GM18511 (cell line): Measurements from ENCODE around the gene CCDC15.
"Not testable (repeated sequence)": the region's sequence is repeated elsewhere in the genome, so short reads cannot be mapped to it uniquely, and the experiment has no call there.

ENCODE experiments used
- ATAC-seq: cut with Tn5 transposase; IDR thresholded peaks from one replicate; pipeline ENCODE4 v1.9.1; 2021; ENCODE audit warnings: mild to moderate bottlenecking, moderate library complexity; ENCODE audit not compliant: unreplicated experiment

The CCDC15 gene

DNA sequence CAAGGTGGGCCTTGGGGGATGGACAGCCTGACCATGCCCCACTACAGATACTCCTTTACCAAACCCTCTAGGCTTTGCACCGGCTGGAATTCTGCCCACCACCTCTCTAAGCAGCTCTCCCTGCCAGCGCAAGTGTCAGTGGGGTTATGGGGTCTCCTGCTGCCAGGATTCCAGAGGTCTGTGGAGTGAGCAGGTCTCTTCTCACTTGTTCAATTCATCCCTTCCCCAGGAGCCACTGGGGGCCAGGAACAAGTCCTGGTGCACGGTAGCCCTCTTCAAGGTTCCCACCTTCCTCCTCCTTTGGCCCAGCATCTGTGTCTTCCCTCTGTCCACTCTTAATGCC is 30.5 kb downstream of the CCDC15 start:
- no peak for ATAC-seq

DNA sequence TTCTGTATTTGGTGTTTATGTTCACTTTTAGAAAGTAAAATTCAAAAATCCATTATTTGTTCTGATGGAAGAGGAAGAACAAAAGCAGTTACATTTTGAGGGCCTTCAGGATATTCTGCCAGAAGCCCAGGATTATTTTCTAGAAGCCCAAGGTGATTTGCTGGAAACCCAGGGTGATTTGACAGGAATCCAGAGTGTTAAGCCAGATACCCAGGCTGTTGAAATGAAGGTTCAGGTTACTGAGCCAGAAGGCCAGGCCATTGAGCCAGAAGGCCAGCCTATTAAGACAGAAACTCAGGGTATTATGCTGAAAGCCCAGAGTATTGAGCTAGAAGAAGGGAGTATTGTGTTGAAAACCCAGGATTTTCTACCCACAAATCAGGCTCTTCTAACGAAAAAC is 33.1 kb downstream of the CCDC15 start:
- ATAC-seq, result no peak

DNA sequence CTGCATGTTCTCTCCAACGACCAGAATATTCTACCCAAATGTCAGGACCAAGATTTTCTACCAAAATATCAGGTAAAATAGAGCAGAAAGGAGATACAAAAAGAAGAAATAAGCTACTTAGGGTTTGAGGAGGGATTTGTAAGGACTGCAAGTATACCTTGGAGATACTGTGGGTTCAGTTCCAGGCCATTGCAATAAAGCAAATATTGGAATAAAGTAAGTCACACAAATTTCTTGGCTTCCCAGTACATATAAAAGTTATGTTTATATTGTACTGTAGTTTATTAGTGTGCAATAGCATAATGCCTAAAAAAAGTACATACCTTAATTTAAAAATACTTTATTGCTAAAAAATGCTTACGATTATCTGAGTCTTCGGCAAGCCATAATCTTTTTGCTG is 34.1 kb downstream of the CCDC15 start:
- no peak for ATAC-seq

DNA sequence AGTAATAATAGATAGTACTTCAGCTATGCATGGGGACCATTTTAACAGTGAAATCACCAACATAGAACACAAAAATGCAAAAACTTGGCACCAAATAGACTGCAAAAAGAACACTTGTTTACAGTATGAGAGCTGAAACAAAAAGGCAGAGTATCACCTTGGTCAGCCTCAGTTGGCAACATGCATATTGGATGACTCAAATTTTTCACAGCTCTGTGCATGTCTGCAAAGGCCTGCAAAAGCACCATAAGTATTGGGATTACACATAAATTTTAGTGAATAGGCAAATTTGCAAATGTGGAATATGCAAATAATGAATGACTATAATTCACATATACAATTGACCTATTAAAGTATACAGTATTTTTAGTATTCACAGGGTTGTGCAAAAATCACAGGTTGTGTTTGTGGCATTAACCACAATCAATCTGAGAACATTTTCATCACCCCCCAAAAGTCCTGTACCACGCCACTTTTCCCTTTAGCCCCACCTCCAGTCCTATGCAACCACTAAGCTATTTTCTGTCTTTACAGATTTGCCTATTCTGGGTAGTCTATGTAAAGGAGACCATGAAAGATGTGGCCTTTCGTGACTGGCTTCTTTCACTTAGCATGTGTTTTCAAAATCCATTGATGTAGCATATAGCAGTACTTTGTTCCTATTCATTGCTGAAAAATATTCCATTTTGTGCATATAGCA is 47.2 kb downstream of the CCDC15 start:
- no peak for ATAC-seq

DNA sequence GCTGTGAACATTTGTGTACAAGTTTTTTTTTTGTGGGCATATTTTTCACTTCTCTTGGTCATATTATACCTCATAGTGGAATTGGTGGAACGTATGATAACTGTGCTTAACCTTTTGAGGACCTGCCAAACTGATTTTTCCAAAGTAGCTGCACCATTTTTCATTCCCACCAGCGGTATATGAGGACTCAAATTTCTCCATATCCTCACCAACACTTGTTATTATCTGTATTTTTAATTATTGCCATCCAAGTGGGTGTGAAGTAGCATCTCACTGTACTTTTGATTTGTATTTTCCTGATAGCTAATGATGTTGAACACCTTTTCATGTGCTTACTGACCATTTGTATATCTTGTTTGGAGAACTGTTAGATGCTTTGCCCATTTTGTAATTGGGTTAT is 47.8 kb downstream of the CCDC15 start:
- no peak for ATAC-seq

DNA sequence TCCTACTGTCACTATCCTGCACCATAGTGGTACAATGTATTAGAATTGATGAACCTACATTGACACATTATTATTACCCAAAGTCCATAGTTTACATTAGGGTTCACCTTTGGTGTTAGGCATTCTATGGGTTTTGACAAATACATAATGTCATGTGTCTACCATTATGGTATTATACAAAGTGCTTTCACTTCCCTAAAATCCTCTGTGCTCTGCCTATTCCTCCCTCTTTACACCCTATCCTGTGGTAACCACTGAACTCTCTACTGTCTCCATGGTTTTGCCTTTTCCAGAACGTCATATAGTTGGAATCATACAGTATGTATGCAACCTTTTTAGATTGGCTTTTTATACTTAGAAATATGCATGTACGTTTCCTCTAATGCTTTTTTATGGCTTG is 51.5 kb downstream of the CCDC15 start:
- no peak for ATAC-seq

DNA sequence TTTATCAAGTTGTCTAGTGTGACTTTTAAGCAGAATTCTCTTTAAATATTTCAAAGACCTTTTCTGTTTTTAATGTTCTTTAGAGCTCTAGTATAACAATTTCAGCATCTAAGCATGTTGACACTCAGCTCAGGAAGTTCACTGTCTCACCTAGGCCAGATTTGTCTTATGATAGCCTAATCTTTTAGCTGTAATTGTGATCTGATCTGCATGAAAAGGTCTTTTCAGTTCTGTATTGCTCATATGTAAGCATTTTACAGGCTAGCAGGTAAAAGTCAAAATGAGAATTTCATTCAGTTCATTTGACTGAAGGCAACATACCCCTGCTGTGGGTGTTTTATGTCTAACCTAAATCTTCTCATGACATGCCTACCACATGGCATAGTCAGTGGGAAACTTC is 62.4 kb downstream of the CCDC15 start:
- ATAC-seq, result no peak

DNA sequence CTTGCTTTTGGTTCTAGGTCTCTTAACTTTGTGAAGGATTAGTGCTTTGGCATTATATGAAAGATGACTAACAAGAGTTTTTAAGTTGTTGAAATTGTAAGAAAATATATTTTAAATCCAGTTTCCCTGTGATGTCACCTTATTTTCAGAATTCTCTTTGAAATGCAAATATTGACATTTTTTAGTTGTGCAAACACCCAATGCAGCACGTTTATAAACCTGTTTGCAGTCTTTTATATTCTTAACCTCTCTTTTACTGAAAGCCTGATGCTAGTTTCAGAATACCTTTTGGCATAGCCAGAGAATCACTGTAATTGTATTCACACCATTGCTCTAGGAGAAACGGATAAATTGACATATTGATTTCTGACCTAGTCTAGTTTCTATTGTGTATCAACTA is 66.3 kb downstream of the CCDC15 start:
- no peak for ATAC-seq

DNA sequence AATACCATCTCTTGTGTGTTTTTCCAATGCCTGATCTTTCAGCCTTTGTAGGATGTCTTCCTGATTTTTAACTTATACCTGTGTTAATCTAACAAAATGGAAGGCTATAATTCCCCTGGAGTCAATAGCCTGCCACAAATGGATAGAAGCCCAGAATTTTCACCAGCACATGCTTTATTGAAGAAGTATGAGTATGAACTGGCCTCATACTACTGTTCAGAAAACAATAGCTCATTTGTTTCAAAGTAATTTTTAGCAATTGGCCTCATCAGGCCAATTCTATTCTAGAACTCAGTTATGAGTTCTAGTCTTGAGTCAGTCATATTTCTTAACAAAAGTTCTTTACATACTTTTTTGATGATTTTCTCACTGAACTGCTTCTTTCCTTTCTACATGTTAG is 68.5 kb downstream of the CCDC15 start:
- ATAC-seq, result no peak

DNA sequence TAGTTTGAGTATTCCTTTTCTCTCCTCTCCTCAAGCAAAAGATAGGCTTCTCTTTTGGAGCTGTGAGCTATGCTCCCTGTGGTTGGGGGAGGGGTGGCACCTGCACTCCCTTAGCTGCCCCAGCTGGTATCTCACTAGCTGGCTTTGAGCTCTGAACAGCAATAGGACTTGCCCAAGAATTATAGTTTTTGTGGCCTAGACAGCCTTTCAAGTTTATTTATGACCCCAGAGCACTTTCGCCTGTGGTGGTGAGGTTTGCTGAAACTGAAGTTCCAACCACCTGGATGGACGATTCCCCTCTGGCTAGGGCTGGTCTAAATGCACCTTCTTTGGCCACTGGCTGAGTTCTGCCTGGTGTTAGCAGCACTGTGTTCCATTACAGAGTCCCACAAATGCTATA is 72.0 kb downstream of the CCDC15 start:
- ATAC-seq, result no peak

DNA sequence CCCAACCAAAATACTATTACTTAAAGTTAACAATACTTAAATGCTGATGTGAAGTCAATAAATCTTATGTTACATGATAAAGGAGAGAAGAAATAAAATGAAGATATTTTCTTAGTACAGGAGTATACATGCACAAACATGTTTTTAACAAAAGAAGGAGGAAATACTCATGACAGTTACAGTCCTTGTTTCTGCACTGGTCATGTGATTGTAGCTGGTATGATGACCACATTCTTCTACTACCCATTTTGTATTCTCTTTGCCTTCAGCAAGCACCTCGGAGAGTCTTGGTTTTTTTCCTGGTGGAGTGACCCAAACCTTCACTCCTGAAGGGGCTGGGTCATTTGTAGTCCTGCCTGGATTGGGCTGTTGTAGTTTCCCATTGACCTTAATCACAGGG is 75.4 kb downstream of the CCDC15 start:
- ATAC-seq, result not testable (repeated sequence)

DNA sequence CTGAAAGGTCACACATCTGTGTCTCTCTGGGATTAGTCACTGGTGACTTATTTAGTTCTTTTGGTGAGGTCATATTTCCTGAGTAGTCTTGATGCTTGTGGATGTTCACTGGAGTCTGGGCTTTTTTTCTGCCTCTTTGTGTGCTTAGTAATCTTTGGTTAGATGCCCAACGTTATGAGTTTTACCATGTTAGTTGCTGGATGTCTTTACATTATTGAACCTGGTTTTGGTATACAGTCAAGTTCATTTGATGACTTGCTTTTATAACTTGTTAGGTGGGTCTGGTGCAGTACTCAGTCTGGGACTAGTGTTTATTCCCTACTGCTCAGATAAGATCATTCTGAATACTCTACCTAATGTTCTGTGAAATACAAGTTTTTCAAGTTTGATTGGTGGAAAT is 82.9 kb downstream of the CCDC15 start:
- no peak for ATAC-seq

DNA sequence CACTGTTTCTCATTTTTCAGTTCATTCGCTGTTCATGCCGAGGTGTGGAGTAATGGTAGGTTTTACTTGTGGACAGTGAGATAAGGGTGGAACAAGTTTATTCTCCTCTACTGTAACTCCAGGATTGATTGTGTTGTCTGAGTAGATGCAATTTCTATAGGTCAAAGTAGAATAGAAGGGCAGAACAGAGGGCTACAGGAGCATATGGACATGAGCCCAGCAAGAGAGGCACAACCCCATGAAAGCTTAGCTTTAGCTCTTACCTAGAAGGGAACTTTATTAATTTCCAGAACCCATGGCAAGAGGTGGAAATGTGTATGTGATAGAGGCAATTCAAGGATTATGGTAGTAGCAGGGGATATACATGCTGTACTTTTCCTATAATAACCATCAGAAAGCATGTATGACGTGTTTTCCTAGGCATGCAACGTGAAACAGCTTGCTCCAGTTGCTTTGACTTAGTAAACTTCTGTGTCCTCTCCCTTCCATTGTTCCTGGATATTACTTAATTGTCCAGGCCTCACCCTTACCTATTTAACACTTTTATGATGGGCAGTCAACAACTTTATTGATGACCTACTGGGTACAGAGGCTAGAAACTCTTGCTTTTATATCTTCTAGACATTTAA is 95.3 kb downstream of the CCDC15 start:
- no peak for ATAC-seq

DNA sequence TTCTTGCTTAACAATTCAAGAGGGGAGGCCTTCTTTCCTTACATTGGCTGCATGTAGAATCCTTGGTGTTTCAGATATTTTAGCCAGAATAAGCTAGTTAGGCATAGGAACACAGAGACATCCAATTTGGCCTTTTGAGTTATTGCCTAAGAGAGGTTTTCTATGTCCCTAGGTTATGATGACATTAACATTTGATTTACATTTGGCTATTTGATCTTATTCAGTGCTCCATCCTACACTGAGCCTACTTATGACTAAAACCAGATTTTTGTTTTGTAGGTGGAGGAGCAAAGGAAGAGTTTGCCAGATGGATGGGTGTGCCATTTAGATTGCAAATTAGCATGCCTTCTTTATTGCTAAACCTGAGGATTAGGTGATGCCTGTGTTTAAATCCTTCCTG is 98.0 kb downstream of the CCDC15 start:
- no peak for ATAC-seq

DNA sequence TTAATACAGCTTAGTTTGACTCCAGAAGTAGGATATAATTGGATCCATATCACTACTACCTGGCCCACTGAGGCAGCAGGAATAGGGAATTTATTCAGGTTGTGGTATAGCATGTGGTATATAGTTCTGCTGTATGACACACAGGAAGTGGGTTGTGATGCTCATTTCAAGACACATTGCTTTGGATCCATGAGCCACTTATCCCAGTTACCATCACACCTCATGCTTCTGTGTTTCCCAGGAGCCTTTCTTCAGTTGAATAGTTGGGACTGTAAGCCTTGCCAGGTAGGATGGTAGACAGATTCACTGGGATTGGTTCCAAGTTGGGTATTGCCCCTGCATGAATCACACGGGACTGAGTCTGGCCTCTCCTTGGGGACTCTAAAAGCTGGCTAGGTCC is 99.2 kb downstream of the CCDC15 start:
- no peak for ATAC-seq

DNA sequence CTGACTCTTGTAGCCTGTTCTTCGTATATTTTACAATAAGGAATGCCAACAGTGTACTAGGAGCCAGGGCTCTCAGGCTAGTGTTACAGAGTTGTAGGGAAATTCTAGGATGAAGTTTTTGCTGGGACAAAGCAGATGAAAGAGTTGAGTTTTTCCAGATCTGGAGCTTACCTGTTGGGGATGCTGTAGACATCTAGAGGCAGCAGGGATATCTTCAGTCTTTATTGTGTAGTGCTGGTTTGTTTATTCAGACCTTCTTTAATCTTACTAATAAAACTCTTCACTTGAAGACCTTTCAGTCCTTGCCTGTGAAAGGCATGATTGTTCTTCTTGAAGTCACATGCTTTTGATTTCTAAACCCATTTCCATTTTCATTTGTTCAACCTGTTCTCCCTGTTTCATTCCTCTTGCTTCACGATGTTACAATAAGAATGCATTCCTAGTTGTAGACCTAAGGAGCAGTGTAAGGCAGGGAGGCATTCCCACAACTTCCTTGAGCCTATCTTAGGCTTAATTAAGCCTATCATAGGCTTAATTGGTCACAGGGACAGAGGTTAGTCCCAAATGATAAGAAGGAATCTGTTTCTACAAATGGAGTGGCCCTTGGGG is 101.2 kb downstream of the CCDC15 start:
- ATAC-seq, result no peak

DNA sequence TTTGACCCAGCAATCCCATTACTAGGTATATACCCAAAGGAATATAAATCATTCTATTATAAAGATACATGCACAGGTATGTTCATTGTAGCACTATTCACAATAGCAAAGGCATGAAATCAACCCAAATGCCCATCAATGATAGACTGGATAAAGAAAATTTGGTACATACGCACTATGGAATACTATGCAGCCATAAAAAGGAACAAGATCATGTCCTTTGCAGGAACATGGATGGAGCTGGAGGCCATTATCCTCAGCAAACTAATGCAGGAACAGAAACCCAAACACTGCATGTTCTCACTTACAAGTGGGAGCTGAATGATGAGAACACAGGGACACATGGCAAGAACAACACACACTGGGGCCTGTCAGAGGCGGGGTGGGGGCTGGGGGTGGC is 102.1 kb downstream of the CCDC15 start:
- not testable (repeated sequence) for ATAC-seq

DNA sequence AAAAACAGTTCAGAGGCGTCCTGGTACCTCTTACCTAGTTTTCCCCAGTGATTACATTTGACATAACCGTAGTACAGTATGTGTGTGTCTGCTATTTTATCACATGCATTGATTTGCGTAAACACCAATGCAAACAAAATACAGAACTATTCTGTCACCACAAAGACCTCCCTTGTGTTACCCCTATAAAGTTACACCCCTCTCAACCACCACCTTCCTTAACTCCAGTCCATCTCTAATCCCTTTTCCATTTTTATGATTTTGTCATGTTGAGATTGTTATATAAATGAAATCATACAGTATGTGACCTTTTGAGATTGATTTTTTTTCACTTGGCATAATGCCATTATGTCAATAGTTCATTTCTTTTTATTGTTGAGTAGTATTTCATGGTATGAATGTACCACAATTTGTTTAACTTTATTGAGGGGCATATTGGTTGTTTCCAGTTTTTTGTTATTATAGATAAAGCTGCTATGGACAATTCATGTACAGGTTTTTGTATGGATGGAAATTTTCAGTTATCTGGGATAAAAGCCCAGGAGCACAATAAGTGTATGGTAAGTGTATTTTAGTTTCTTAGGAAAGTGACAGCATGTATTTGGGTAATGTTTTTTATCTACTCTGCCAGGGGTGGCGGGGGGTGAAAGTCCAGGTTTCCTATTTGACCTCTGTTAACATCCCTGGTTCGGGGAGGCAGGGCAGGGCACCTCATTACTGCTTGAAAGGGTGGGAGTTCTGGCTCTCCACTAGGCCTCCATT is 103.1 kb downstream of the CCDC15 start:
- no peak for ATAC-seq

DNA sequence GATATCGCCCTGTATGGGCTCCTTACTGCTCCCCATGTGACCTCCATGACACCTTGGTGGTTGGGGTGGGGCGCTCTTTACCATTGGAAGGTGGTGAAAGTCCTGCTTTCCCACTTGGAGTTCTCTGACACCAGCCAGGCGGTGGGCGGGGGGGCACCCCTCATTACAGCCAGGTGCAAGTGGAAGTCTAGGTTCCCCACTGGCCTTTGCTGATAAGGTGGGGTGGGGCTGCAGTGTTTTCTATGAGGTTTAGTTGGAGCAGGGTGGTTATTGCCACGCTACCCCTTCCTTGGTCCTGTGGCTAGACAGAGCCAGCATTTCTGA is 103.7 kb downstream of the CCDC15 start:
- no peak for ATAC-seq

DNA sequence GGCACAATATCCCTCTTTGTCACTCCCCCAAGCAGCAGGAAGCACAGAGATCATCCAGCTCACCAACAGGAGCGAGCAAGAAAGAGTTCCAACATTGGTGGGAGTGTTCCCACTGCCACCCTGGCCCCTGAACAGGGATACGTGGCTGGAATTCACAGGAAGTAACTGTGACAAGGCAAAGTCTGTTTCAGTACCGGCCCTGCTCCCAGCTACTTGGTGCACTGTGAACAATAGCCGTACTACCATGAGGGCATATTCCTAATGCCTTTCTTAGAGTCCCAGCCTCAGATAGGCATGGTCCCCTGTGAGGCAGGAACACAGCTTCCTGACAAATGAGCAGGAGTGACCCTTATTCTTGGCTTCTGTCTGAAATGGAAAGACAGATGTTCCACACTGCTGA is 107.3 kb downstream of the CCDC15 start:
- no peak for ATAC-seq

DNA sequence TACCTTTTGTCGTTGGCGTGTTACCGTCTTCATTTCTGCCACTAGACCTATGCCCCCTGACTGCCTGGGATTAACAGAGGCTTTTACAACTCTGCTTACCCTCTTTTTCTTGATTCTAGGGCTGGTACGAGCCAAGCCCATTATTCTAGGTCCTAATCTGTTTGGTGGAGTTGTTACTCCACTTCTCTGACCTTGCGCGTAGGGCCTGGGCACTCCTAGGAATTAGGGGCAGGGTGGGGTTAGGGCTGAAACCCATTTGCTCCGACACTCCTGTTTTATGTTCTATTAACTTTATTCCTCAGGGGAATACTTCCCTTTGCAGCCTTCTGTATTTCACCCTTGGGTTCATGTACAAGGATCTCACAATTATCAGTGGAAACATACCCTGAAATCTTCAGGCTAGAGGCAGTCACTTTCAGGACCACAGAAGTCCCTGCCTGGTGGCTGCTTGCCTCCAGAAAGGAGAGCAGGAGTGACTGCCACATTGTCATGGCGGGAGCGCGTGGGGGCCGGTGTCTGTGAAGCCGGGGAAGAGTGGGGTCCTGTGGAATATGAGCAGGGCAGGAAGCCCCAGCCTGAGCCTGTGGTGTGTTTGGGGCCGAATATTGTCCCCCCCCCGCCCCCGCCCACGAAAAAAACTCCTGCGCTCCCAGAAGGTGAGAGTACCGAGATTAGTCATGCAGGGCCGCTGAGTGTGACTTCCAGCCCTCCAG is 108.4 kb downstream of the CCDC15 start:
- peak; percentile 12 for ATAC-seq
